ENCODE results near the gene NLGN1. TPM values are rescaled to one million over a fixed set of nuclear protein-coding genes. Genes with fewer than 3 reads are reported as not detected.

The NLGN1 gene
- total RNA-seq, 2 donors from 2014 or later: 0.67 to 1.3 TPM

GRCh38 chr3:173753593-173753992 is 356.0 kb downstream of the NLGN1 start:
- TF ChIP-seq CTCF (IDR thresholded peaks at IDR 0.05): no peak
- Histone ChIP-seq H3K4me3 (no peak overlapping the region), H3K27ac (no peak overlapping the region), H3K27me3 (no peaks in the 10 kb centered on the region), H3K9me3 (no peaks in the 10 kb centered on the region), H3K9ac (ENCODE audit: low read depth in 2 of 2, low read length in 2 of 2) (no peak overlapping the region), H3K4me1 (no peaks in the 10 kb centered on the region), H3K36me3 (no peaks in the 10 kb centered on the region)
- no peak for DNase-seq
- intact Hi-C loops (cut with DNase I): no loop called here

- Histone ChIP-seq H3K36me3 (no peaks in the 10 kb centered on the region), H3K27ac (no peak overlapping the region), H3K9ac (ENCODE audit: low read depth in 2 of 2, low read length in 2 of 2) (no peak overlapping the region), H3K4me1 (no peaks in the 10 kb centered on the region), H3K27me3 (no peaks in the 10 kb centered on the region), H3K9me3 (no peaks in the 10 kb centered on the region), H3K4me3 (no peak overlapping the region)
- DNase-seq: no peak
- intact Hi-C loops (cut with DNase I): no loop called here
- TF ChIP-seq CTCF (IDR thresholded peaks at IDR 0.05): no peak
Measured at GRCh38 chr3:173755161-173755560, 357.6 kb downstream of the NLGN1 start.

- H3K9me3 ChIP-seq: no peaks in the 10 kb centered on the region
- no peak overlapping the region for H3K4me3 ChIP-seq
- H3K27ac ChIP-seq: no peak overlapping the region
- H3K4me1 ChIP-seq: no peaks in the 10 kb centered on the region
- H3K9ac ChIP-seq (ENCODE audit: low read depth in 2 of 2, low read length in 2 of 2): no peak overlapping the region
- no peaks in the 10 kb centered on the region for H3K36me3 ChIP-seq
- intact Hi-C loops (cut with DNase I): no loop called here
- no peak for DNase-seq
- H3K27me3 ChIP-seq: no peaks in the 10 kb centered on the region
- TF ChIP-seq CTCF (IDR thresholded peaks at IDR 0.05): no peak
Measured at GRCh38 chr3:173761161-173761560, 363.6 kb downstream of the NLGN1 start.

GRCh38 chr3:173762501-173762900 is 365.0 kb downstream of the NLGN1 start:
- H3K27me3 ChIP-seq: no peaks in the 10 kb centered on the region
- H3K4me1 ChIP-seq: no peaks in the 10 kb centered on the region
- TF ChIP-seq CTCF (IDR thresholded peaks at IDR 0.05): no peak
- intact Hi-C loops (cut with DNase I): no loop called here
- H3K9me3 ChIP-seq: no peaks in the 10 kb centered on the region
- H3K36me3 ChIP-seq: no peaks in the 10 kb centered on the region
- H3K4me3 ChIP-seq: no peak overlapping the region
- DNase-seq: no peak
- no peak overlapping the region for H3K27ac ChIP-seq
- no peak overlapping the region for H3K9ac ChIP-seq (ENCODE audit: low read depth in 2 of 2, low read length in 2 of 2)

GRCh38 chr3:173770011-173770410 is 372.5 kb downstream of the NLGN1 start:
- DNase-seq: no peak
- intact Hi-C loops (cut with DNase I): no loop called here
- H3K9ac ChIP-seq (ENCODE audit: low read depth in 2 of 2, low read length in 2 of 2): no peak overlapping the region
- TF ChIP-seq CTCF (IDR thresholded peaks at IDR 0.05): no peak
- no peaks in the 10 kb centered on the region for H3K4me1 ChIP-seq
- H3K9me3 ChIP-seq: no peaks in the 10 kb centered on the region
- no peaks in the 10 kb centered on the region for H3K36me3 ChIP-seq
- no peaks in the 10 kb centered on the region for H3K27me3 ChIP-seq
- no peak overlapping the region for H3K27ac ChIP-seq
- no peak overlapping the region for H3K4me3 ChIP-seq
